SK-N-SH (cell line): ENCODE measurements around the gene APBB2. TPM values are rescaled to one million over a fixed set of nuclear protein-coding genes. Genes with fewer than 3 reads are reported as not detected.
A peak's percentile ranks its signal among the peaks of the same experiment; 100 is the strongest.

ENCODE experiments used
- CTCF ChIA-PET: fragments of 300-600, 350-600 bp; formaldehyde crosslinking; extraction: SDS; loops from one replicate; lab custom pipeline; 2021; lab: Yijun Ruan, JAX
- POLR2A ChIA-PET: fragments of 350-600 bp; sonication (Branson Sonifier 250); formaldehyde crosslinking; extraction: SDS; loops from one replicate; lab custom pipeline; 2020; ENCODE audit warnings: antibody characterized with exemption, inconsistent platforms; lab: Yijun Ruan, JAX
- DNase-seq: peaks from one replicate; pipeline ENCODE4 v3.0.0; 2012
- H2AFZ ChIP-seq: fragments of 200-600 bp; sonication (generic); 2 replicates; pipeline ENCODE4 v1.8.1; 2016; ENCODE audit warnings: antibody characterized with exemption, mild to moderate bottlenecking, low read depth
- H3F3A ChIP-seq: fragments of 200-600 bp; sonication (generic); replicated peaks from 2 replicates; pipeline ENCODE3; 2016; ENCODE audit warnings: antibody characterized with exemption, mild to moderate bottlenecking; ENCODE audit not compliant: insufficient read depth
- H3K27ac ChIP-seq, 2 experiments: fragments of 200-500 bp in 1 of 2; fragments of 200-600 bp in 1 of 2; sonication (Bioruptor generic) in 1 of 2; sonication (generic), shearing (Covaris generic) in 1 of 2; 2 replicates each; pipeline versions ENCODE4 v1.5.1 to v1.6.1; 2014 to 2016; ENCODE audit warnings: low read depth in 2 of 2, inconsistent platforms in 1 of 2, low read length in 1 of 2, mild to moderate bottlenecking in 1 of 2, mixed read lengths in 1 of 2
- H3K27me3 ChIP-seq: fragments of 200-600 bp; sonication (generic), shearing (Covaris generic); 2 replicates; pipeline ENCODE4 v1.6.1; 2016; ENCODE audit warnings: mixed run types; ENCODE audit not compliant: insufficient read depth
- H3K36me3 ChIP-seq, 2 experiments: fragments of 200-500 bp in 1 of 2; fragments of 200-600 bp in 1 of 2; sonication (Bioruptor generic) in 1 of 2; sonication (generic) in 1 of 2; replicated peaks in 1 of 2; 2 replicates each; pipeline versions ENCODE3 to v1.5.1; 2014 to 2016; ENCODE audit warnings: low read length in 1 of 2, mild to moderate bottlenecking in 1 of 2; ENCODE audit not compliant: insufficient read depth in 2 of 2, control insufficient read depth in 1 of 2
- H3K4me1 ChIP-seq, 2 experiments: fragments of 200-500 bp in 1 of 2; fragments of 200-600 bp in 1 of 2; sonication (Bioruptor generic) in 1 of 2; sonication (generic), shearing (Covaris generic) in 1 of 2; 2 replicates each; pipeline versions ENCODE4 v1.5.1 to v1.6.1; 2014 to 2016; ENCODE audit warnings: low read depth in 1 of 2, low read length in 1 of 2, mixed run types in 1 of 2; ENCODE audit not compliant: insufficient read depth in 2 of 2, control insufficient read depth in 1 of 2
- H3K4me2 ChIP-seq: fragments of 200-600 bp; sonication (generic), shearing (Covaris generic); 2 replicates; pipeline ENCODE4 v1.6.1; 2017; ENCODE audit warnings: mixed run types
- H3K4me3 ChIP-seq, 2 experiments: fragments of 200-500 bp in 1 of 2; fragments of 200-600 bp in 1 of 2; sonication (Bioruptor generic) in 1 of 2; sonication (generic), shearing (Covaris generic) in 1 of 2; 2 replicates each; pipeline versions ENCODE4 v1.5.1 to v1.8.1; 2014 to 2016; ENCODE audit warnings: low read depth in 2 of 2, inconsistent platforms in 1 of 2, low read length in 1 of 2, mild to moderate bottlenecking in 1 of 2, mixed read lengths in 1 of 2, moderate library complexity in 1 of 2
- H3K79me2 ChIP-seq: fragments of 200-600 bp; sonication (generic); 2 replicates; pipeline ENCODE4 v1.8.1; 2017; ENCODE audit warnings: mild to moderate bottlenecking; ENCODE audit not compliant: insufficient read depth
- H3K9ac ChIP-seq: fragments of 200-600 bp; sonication (generic); 2 replicates; pipeline ENCODE4 v1.6.1; 2017; ENCODE audit warnings: mixed run types
- H3K9me2 ChIP-seq: fragments of 200-600 bp; sonication (generic); 2 replicates; pipeline ENCODE4 v1.6.1; 2017; ENCODE audit warnings: mixed run types
- H3K9me3 ChIP-seq: fragments of 200-600 bp; sonication (generic); 2 replicates; pipeline ENCODE4 v1.6.1; 2017; ENCODE audit warnings: mixed run types, mild to moderate bottlenecking, moderate library complexity
- H4K20me1 ChIP-seq: fragments of 200-600 bp; sonication (generic); 2 replicates; pipeline ENCODE4 v1.6.1; 2017; ENCODE audit warnings: mild to moderate bottlenecking, mixed run types; ENCODE audit not compliant: insufficient read depth
- ELF1 ChIP-seq: IDR thresholded peaks from 2 replicates; pipeline ENCODE4 v1.4.0; 2012
- EZH2phosphoT487 ChIP-seq: fragments of 200-600 bp; sonication (generic); IDR thresholded peaks from 2 replicates; pipeline ENCODE4 v1.6.1; 2017; ENCODE audit warnings: low read depth, mixed run types, mild to moderate bottlenecking, antibody characterized with exemption, moderate library complexity, borderline replicate concordance
- FOXJ3 ChIP-seq: sonication (generic); formaldehyde crosslinking; IDR thresholded peaks from 2 replicates; pipeline ENCODE4 v1.5.1; 2020; ENCODE audit warnings: mild to moderate bottlenecking, missing genetic modification reagents
- GATA2 ChIP-seq: sonication (generic); formaldehyde crosslinking; IDR thresholded peaks from 2 replicates; pipeline ENCODE4 v1.5.0; 2020; ENCODE audit warnings: mild to moderate bottlenecking, missing genetic modification reagents
- IRF3 ChIP-seq: fragments of 150-350 bp; IDR thresholded peaks from 2 replicates; pipeline ENCODE4 v1.6.1; 2016; ENCODE audit warnings: mild to moderate bottlenecking, low read depth, low read length
- JUND ChIP-seq: IDR thresholded peaks from 2 replicates; pipeline ENCODE4 v1.4.0; 2012
- MAX ChIP-seq: IDR thresholded peaks from 2 replicates; pipeline ENCODE4 v1.4.0; 2012; ENCODE audit warnings: low read depth
- MEF2A ChIP-seq: IDR thresholded peaks from 2 replicates; pipeline ENCODE4 v1.4.0; 2012; ENCODE audit warnings: low read depth, borderline replicate concordance
- NFIC ChIP-seq: IDR thresholded peaks from 2 replicates; pipeline ENCODE4 v1.4.0; 2012; ENCODE audit warnings: borderline replicate concordance
- NRF1 ChIP-seq: IDR thresholded peaks from 2 replicates; pipeline ENCODE4 v1.6.1; 2012; ENCODE audit warnings: low read depth, mild to moderate bottlenecking, low read length
- PBX3 ChIP-seq: IDR thresholded peaks from 2 replicates; pipeline ENCODE4; 2012
- POLR2AphosphoS5 ChIP-seq: IDR thresholded peaks from 2 replicates; pipeline ENCODE4 v1.6.1; 2012; ENCODE audit warnings: low read depth, low read length
- RAD21 ChIP-seq: IDR thresholded peaks from 2 replicates; pipeline ENCODE4 v1.6.1; 2012; ENCODE audit warnings: mild to moderate bottlenecking, low read length
- REST ChIP-seq: IDR thresholded peaks from 2 replicates; pipeline ENCODE4 v1.6.1; 2012; ENCODE audit warnings: mild to moderate bottlenecking, low read depth, low read length, moderate library complexity
- RFX5 ChIP-seq: IDR thresholded peaks from 2 replicates; pipeline ENCODE4 v1.6.1; 2012; ENCODE audit warnings: mild to moderate bottlenecking, improper control_type of control experiment, low read length
- RXRA ChIP-seq: IDR thresholded peaks from 2 replicates; pipeline ENCODE4 v1.4.0; 2012; ENCODE audit warnings: low read depth, mild to moderate bottlenecking, borderline replicate concordance
- SIN3A ChIP-seq: IDR thresholded peaks from 2 replicates; pipeline ENCODE4 v1.6.1; 2012; ENCODE audit warnings: low read depth, mild to moderate bottlenecking, low read length, moderate library complexity, borderline replicate concordance
- SMC3 ChIP-seq: IDR thresholded peaks from 2 replicates; pipeline ENCODE4 v1.6.1; 2012; ENCODE audit warnings: low read depth, low read length, improper control_type of control experiment
- TAF1 ChIP-seq: IDR thresholded peaks from 2 replicates; pipeline ENCODE4 v1.6.1; 2012; ENCODE audit warnings: low read depth, mild to moderate bottlenecking, low read length, moderate library complexity, borderline replicate concordance
- TEAD4 ChIP-seq: IDR thresholded peaks from 2 replicates; pipeline ENCODE4 v1.4.0; 2012; ENCODE audit warnings: mild to moderate bottlenecking, borderline replicate concordance; ENCODE audit not compliant: insufficient read depth
- USF1 ChIP-seq: IDR thresholded peaks from 2 replicates; pipeline ENCODE4 v1.4.0; 2012; ENCODE audit warnings: low read depth, borderline replicate concordance
- USF2 ChIP-seq: fragments of 150-350 bp; IDR thresholded peaks from 2 replicates; pipeline ENCODE4 v1.6.1; 2017; ENCODE audit warnings: antibody characterized with exemption, low read length, low read depth, borderline replicate concordance
- YY1 ChIP-seq: IDR thresholded peaks from 2 replicates; pipeline ENCODE4 v1.4.0; 2012; ENCODE audit warnings: low read depth, mild to moderate bottlenecking
- ZBTB33 ChIP-seq: IDR thresholded peaks from 2 replicates; pipeline ENCODE4 v1.4.0; 2012; ENCODE audit warnings: low read depth, borderline replicate concordance
- WGBS: methylation state at CpG from one replicate; pipeline ENCODE4 v1.1.6; 2017; ENCODE audit warnings: low lambda C conversion rate; 5-methylcytosine and 5-hydroxymethylcytosine counted together
- polyA plus RNA-seq, 3 experiments: library from polyadenylated mRNA; depleted of rRNA; stranded (reverse); fragments of >200 nt; gene quantifications; 2 replicates each; pipeline ENCODE4 v1.2.3, GENCODE V29; 2012

The APBB2 gene
- polyA plus RNA-seq, 1 of the 3 experiments (the other 2 are of a cell fraction): 49.8 TPM

- no peaks in the 10 kb centered on the region for H4K20me1 ChIP-seq
- peaks cover 0 to 4% of the 10 kb centered on the region in 2 experiments for H3K36me3 ChIP-seq
- POLR2A ChIA-PET: no interaction called here
- WGBS: 10% methylated on average over 10 of the region's 10 CpGs
- H2AFZ ChIP-seq: no peak overlapping the region
- no peak overlapping the region for H3K4me3 ChIP-seq
- no peaks in the 10 kb centered on the region for H3K27me3 ChIP-seq
- H3K9ac ChIP-seq: peak overlapping the region; percentile 69; the same call in 1 of the 2 replicates
- peaks cover 77% of the 10 kb centered on the region for H3K79me2 ChIP-seq
- H3K4me1 ChIP-seq: peaks cover 7 to 44% of the 10 kb centered on the region in 2 experiments; a peak in 3 of 4 replicates
- no peaks in the 10 kb centered on the region for H3K9me2 ChIP-seq
- peak overlapping the region; percentile 61; the same call in 1 of the 2 replicates for H3K4me2 ChIP-seq
- no peak for DNase-seq
- CTCF ChIA-PET: interaction anchor here (1.2 kb wide), 1 partner anchor 8 kb away, joined by 3 read pairs; no protein-coding TSS in a partner anchor
- H3K27ac ChIP-seq: peak overlapping the region; percentile 85 to 93; a peak in 3 of 4 replicates
- no peaks in the 10 kb centered on the region for H3K9me3 ChIP-seq
- H3F3A ChIP-seq: peaks cover 53% of the 10 kb centered on the region
- no peak for TF ChIP-seq ZBTB33
- 0 out of 2 replicates have a peak, but pooled peaks have one; percentile 21 for TF ChIP-seq YY1
- TF ChIP-seq SMC3: no peak
- TF ChIP-seq NRF1: no peak
- peak; percentile 78 for TF ChIP-seq JUND
- TF ChIP-seq FOXJ3 (CRISPR knock-in tag): no peak
- no peak for TF ChIP-seq IRF3
- TF ChIP-seq TAF1: no peak
- TF ChIP-seq NFIC: peak; percentile 42
- TF ChIP-seq RXRA: peak; percentile 85; the same call in 1 of the 2 replicates
- no peak for TF ChIP-seq RFX5
- no peak for TF ChIP-seq GATA2 (CRISPR knock-in tag)
- TF ChIP-seq SIN3A: no peak
- TF ChIP-seq MEF2A: no peak
- no peak for TF ChIP-seq EZH2phosphoT487
- TF ChIP-seq RAD21: no peak
- no peak for TF ChIP-seq USF2
- TF ChIP-seq ELF1: no peak
- 0 out of 2 replicates have a peak, but pooled peaks have one; percentile 33 for TF ChIP-seq TEAD4
- TF ChIP-seq REST: no peak
- TF ChIP-seq USF1: no peak
- peak; percentile 36; the same call in 1 of the 2 replicates for TF ChIP-seq MAX
- TF ChIP-seq POLR2AphosphoS5: no peak
- peak; percentile 66 for TF ChIP-seq PBX3
Observed at GRCh38 chr4:41156574-41156973, 57.8 kb downstream of the APBB2 start.
